HepG2 (cell line): ENCODE data around the gene SLC23A3. TPM values are rescaled to one million over a fixed set of nuclear protein-coding genes. Genes with fewer than 3 reads are reported as not detected.

Experiments
- ARID3A ChIP-seq: IDR thresholded peaks from 2 replicates; pipeline ENCODE4 v1.6.1; 2012; ENCODE audit warnings: low read depth, low read length, improper control_type of control experiment
- HNRNPLL ChIP-seq: fragments of 200-400 bp; formaldehyde crosslinking; IDR thresholded peaks from 2 replicates; pipeline ENCODE4 v1.6.1; 2017; ENCODE audit warnings: mild to moderate bottlenecking, low read depth, low read length; ENCODE audit not compliant: poor library complexity, severe bottlenecking
- HOMEZ ChIP-seq: IDR thresholded peaks from 2 replicates; pipeline ENCODE4 v1.6.1; 2016; ENCODE audit warnings: low read depth
- HOXA3 ChIP-seq: sonication (generic); formaldehyde crosslinking; IDR thresholded peaks from 2 replicates; pipeline ENCODE4 v1.5.0; 2020; ENCODE audit warnings: missing genetic modification reagents
- HOXA5 ChIP-seq: sonication (generic); formaldehyde crosslinking; IDR thresholded peaks from 2 replicates; pipeline ENCODE4 v1.4.0; 2020; ENCODE audit warnings: missing genetic modification reagents
- IRF9 ChIP-seq: sonication (generic); formaldehyde crosslinking; IDR thresholded peaks from 2 replicates; pipeline ENCODE4 v1.8.0; 2022; ENCODE audit warnings: missing genetic modification reagents, mild to moderate bottlenecking, borderline replicate concordance
- KLF16 ChIP-seq, 2 experiments: sonication (generic) in 1 of 2; formaldehyde crosslinking in 1 of 2; IDR thresholded peaks; 2 replicates each; pipeline versions ENCODE4 v1.6.1 to v1.8.0; 2016 to 2023; ENCODE audit warnings: missing genetic modification reagents in 2 of 2, missing compliant biosample characterization in 1 of 2
- MAF1 ChIP-seq: sonication (generic); formaldehyde crosslinking; IDR thresholded peaks from 2 replicates; pipeline ENCODE4 v1.5.0; 2020; ENCODE audit warnings: missing genetic modification reagents, borderline replicate concordance
- MLXIP ChIP-seq: sonication (generic); formaldehyde crosslinking; IDR thresholded peaks from 2 replicates; pipeline ENCODE4 v1.9.0; 2021; ENCODE audit warnings: missing genetic modification reagents, borderline replicate concordance
- MTF1 ChIP-seq: sonication (generic); formaldehyde crosslinking; IDR thresholded peaks from 2 replicates; pipeline ENCODE4 v1.5.0; 2020; ENCODE audit warnings: missing genetic modification reagents
- MXD1 ChIP-seq: sonication (generic); formaldehyde crosslinking; IDR thresholded peaks from 2 replicates; pipeline ENCODE4 v1.4.0; 2020; ENCODE audit warnings: mild to moderate bottlenecking, missing genetic modification reagents
- NFKBIZ ChIP-seq: IDR thresholded peaks from 2 replicates; pipeline ENCODE4 v1.6.1; 2018; ENCODE audit warnings: missing genetic modification reagents, missing compliant biosample characterization
- POLR2A ChIP-seq, 2 experiments: IDR thresholded peaks; 2 replicates each; pipeline ENCODE4 v1.6.1; 2011; ENCODE audit warnings: low read depth in 2 of 2, low read length in 2 of 2, mild to moderate bottlenecking in 1 of 2, moderate library complexity in 1 of 2; ENCODE audit not compliant: insufficient read depth in 1 of 2
- REL ChIP-seq: sonication (generic); formaldehyde crosslinking; conservative IDR thresholded peaks from 2 replicates; pipeline ENCODE4 v1.8.0; 2022; ENCODE audit warnings: mild to moderate bottlenecking, missing genetic modification reagents, moderate library complexity
- STAT6 ChIP-seq: sonication (generic); formaldehyde crosslinking; IDR thresholded peaks from 2 replicates; pipeline ENCODE4 v1.4.0; 2020; ENCODE audit warnings: missing genetic modification reagents, mild to moderate bottlenecking, borderline replicate concordance
- TARDBP ChIP-seq: sonication (generic); formaldehyde crosslinking; IDR thresholded peaks from 2 replicates; pipeline ENCODE4 v1.8.0; 2022; ENCODE audit warnings: mild to moderate bottlenecking, missing genetic modification reagents
- ZBTB42 ChIP-seq: sonication (generic); formaldehyde crosslinking; IDR thresholded peaks from 2 replicates; pipeline ENCODE4 v1.5.0; 2020; ENCODE audit warnings: mild to moderate bottlenecking, missing genetic modification reagents
- ZBTB8A ChIP-seq: sonication (generic); formaldehyde crosslinking; IDR thresholded peaks from 2 replicates; pipeline ENCODE4 v1.4.0; 2020; ENCODE audit warnings: mild to moderate bottlenecking, low read depth, missing genetic modification reagents, borderline replicate concordance
- ZKSCAN1 ChIP-seq: fragments of 150-350 bp; IDR thresholded peaks from 2 replicates; pipeline ENCODE4 v1.6.1; 2014; ENCODE audit warnings: low read length
- polyA plus RNA-seq, 8 experiments: library from polyadenylated mRNA; depleted of rRNA in 3 of 8; stranded (reverse) in 7 of 8; unstranded in 1 of 8; fragments of >200 nt; fragmentation: Illumina TruSeq in 4 of 8; extraction: Trizol in 4 of 8; gene quantifications; 2 replicates each; pipeline versions ENCODE4 v1.2.1 to v1.2.3, GENCODE V29; 2011 to 2016; ENCODE audit warnings: low read depth in 4 of 8, missing spikeins in 1 of 8, mixed read lengths in 1 of 8; ENCODE audit not compliant: insufficient read depth in 1 of 8
- total RNA-seq, 5 experiments: library from RNA; depleted of rRNA; stranded (reverse); fragments of >200 nt; fragmentation: Illumina TruSeq; extraction: Trizol; gene quantifications; 2 replicates each; pipeline ENCODE4 v1.2.3, GENCODE V29; 2016; ENCODE audit warnings: low read depth in 1 of 5

SLC23A3 gene
- total and polyA plus RNA-seq, 2 of the 13 experiments (the other 11 are each of a cell fraction or from before 2014, with no cell fraction given), result 0.38 to 0.78 TPM

GRCh38 chr2:219218217-219218731 is 48.4 kb upstream of the SLC23A3 start (continued):
- no peak for TF ChIP-seq HNRNPLL
- no peak for TF ChIP-seq ZBTB8A (CRISPR knock-in tag)
- peak; percentile 70; the same call in 1 of the 2 replicates for TF ChIP-seq MTF1 (CRISPR knock-in tag)
- no peak for TF ChIP-seq MXD1 (CRISPR knock-in tag)
- no peak; the same call in 1 of the 2 replicates for TF ChIP-seq NFKBIZ (CRISPR knock-in tag)
- no peak for TF ChIP-seq ZBTB42 (CRISPR knock-in tag)
- TF ChIP-seq STAT6, result no peak
- TF ChIP-seq HOXA3 (CRISPR knock-in tag), result no peak
- TF ChIP-seq POLR2A (IDR thresholded peaks at IDR 0.05; ENCODE audit: insufficient read depth in 1 of 2, low read depth in 2 of 2, low read length in 2 of 2), result no peak
- TF ChIP-seq ARID3A, result no peak
- TF ChIP-seq KLF16 (CRISPR knock-in tag; IDR thresholded peaks at IDR 0.05), result no peak
- TF ChIP-seq IRF9 (CRISPR knock-in tag), result no peak
- TF ChIP-seq HOMEZ (CRISPR knock-in tag), result no peak
- TF ChIP-seq HOXA5, result no peak
- TF ChIP-seq REL (CRISPR knock-in tag), result peak; percentile 92; the same call in 1 of the 2 replicates
- no peak; the same call in 1 of the 2 replicates for TF ChIP-seq MAF1 (CRISPR knock-in tag)
- no peak for TF ChIP-seq TARDBP (CRISPR knock-in tag)
- 0 out of 2 replicates have a peak, but pooled peaks have one; percentile 56 for TF ChIP-seq MLXIP (CRISPR knock-in tag)
- no peak for TF ChIP-seq ZKSCAN1
